ENCODE results near the gene PWWP2B. TPM values are rescaled to one million over a fixed set of nuclear protein-coding genes. Genes with fewer than 3 reads are reported as not detected.

The PWWP2B gene
- total RNA-seq, 1 experiment from 2014 or later = 51.6 TPM

DNA sequence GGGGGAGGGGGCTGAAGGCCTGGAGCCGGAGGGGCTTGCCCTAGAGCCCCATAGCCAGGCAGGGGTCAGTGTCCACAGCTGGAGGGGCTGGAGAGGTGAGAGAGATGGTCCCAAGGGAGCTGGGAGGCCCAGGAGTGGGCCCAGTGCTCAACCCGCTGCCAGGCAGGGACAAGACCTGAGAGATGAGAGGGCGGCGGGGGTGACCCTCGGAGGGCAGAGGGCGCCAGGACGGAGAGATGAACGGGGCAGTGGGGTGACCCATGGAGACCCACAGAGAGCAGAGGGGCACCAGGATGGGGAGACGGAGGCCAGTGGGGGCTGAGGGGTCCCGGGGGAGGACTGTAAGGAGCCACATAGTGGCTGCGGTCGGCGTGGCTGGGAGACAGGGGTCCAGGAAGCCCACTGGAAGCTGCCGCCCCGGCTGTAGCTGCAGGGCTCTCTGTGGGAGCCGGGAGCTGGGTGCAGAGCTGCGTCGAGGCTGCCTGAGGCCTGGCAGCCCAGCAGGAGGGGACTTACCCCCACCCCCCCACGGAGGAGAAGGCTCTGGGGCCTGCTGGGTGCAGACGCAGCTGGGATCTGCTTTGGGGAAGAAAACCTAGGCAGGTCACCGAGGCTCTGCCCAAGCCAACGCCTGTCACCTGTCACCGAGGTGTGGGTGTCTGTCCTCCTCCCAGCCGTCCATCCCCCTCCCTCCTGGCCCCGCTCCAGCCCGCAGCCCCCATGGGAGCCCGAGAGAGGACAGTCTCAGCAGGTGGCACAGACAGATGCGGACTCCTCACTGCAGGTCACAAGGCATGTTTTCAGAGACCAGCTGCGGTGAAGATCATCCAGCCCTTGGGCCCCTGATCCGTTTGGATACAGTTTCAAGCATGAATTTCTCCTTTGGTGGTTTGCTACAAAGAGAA, 25.1 kb downstream of the PWWP2B start:
- H3K4me1 ChIP-seq (ENCODE audit: control insufficient read depth, insufficient read depth, low read length) = peaks cover 56% of the 10 kb centered on the region
- intact Hi-C loops (cut with micrococcal nuclease; ENCODE audit: unreplicated experiment) = no loop called here
- no peaks in the 10 kb centered on the region for H3K36me3 ChIP-seq (ENCODE audit: control insufficient read depth, insufficient read depth, low read length)
- no TSS peak for BruUV-seq (replicated peaks)
- in situ Hi-C loops (cut with HindIII; ENCODE audit: low pct_unique_long_range_greater_than_20kb, low sequenced_read_pairs) = no loop called here
- POLR2A ChIA-PET = interaction anchor here (0.6 kb wide), 1 partner anchor 24 kb away, joined by 4 read pairs; no protein-coding TSS in a partner anchor
- H3K4me3 ChIP-seq (ENCODE audit: low read depth in 2 of 2, low read length in 2 of 2) = peak overlapping the region in 1 of 2 experiments; percentile 5; a peak in 1 of 4 replicates
- no peaks in the 10 kb centered on the region for H3K9me3 ChIP-seq (ENCODE audit: control insufficient read depth, insufficient read depth, low read depth, low read length)
- TF ChIP-seq TCF7L2 (IDR thresholded peaks at IDR 0.05; ENCODE audit: low read depth, low read length) (no peak), POLR2AphosphoS5 (IDR thresholded peaks at IDR 0.05; ENCODE audit: low read depth, low read length) (no peak), SIN3A (IDR thresholded peaks at IDR 0.05; ENCODE audit: borderline replicate concordance, insufficient read depth, low read depth, low read length) (no peak)
- TF ChIP-seq, protein P1, sequence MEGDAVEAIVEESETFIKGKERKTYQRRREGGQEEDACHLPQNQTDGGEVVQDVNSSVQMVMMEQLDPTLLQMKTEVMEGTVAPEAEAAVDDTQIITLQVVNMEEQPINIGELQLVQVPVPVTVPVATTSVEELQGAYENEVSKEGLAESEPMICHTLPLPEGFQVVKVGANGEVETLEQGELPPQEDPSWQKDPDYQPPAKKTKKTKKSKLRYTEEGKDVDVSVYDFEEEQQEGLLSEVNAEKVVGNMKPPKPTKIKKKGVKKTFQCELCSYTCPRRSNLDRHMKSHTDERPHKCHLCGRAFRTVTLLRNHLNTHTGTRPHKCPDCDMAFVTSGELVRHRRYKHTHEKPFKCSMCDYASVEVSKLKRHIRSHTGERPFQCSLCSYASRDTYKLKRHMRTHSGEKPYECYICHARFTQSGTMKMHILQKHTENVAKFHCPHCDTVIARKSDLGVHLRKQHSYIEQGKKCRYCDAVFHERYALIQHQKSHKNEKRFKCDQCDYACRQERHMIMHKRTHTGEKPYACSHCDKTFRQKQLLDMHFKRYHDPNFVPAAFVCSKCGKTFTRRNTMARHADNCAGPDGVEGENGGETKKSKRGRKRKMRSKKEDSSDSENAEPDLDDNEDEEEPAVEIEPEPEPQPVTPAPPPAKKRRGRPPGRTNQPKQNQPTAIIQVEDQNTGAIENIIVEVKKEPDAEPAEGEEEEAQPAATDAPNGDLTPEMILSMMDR (IDR thresholded peaks at IDR 0.05) = no peak
- TF ChIP-seq, protein P2, sequence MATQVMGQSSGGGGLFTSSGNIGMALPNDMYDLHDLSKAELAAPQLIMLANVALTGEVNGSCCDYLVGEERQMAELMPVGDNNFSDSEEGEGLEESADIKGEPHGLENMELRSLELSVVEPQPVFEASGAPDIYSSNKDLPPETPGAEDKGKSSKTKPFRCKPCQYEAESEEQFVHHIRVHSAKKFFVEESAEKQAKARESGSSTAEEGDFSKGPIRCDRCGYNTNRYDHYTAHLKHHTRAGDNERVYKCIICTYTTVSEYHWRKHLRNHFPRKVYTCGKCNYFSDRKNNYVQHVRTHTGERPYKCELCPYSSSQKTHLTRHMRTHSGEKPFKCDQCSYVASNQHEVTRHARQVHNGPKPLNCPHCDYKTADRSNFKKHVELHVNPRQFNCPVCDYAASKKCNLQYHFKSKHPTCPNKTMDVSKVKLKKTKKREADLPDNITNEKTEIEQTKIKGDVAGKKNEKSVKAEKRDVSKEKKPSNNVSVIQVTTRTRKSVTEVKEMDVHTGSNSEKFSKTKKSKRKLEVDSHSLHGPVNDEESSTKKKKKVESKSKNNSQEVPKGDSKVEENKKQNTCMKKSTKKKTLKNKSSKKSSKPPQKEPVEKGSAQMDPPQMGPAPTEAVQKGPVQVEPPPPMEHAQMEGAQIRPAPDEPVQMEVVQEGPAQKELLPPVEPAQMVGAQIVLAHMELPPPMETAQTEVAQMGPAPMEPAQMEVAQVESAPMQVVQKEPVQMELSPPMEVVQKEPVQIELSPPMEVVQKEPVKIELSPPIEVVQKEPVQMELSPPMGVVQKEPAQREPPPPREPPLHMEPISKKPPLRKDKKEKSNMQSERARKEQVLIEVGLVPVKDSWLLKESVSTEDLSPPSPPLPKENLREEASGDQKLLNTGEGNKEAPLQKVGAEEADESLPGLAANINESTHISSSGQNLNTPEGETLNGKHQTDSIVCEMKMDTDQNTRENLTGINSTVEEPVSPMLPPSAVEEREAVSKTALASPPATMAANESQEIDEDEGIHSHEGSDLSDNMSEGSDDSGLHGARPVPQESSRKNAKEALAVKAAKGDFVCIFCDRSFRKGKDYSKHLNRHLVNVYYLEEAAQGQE (IDR thresholded peaks at IDR 0.05; ENCODE audit: insufficient read depth in 1 of 2, low read depth in 2 of 2, low read length in 1 of 2) = no peak
- H3K27me3 ChIP-seq (ENCODE audit: control insufficient read depth, insufficient read depth, low read length) = no peaks in the 10 kb centered on the region
- DNase-seq (ENCODE audit: low read depth, low spot score) (no peak), ATAC-seq (no peak)
- peak overlapping the region; percentile 94 for H3K27ac ChIP-seq (ENCODE audit: low read length)
- CTCF ChIA-PET = interaction anchor here (0.5 to 0.7 kb wide), 4 partner anchors 21 to 463 kb away, joined by 3 to 9 read pairs (median 3); no protein-coding TSS in a partner anchor

DNA sequence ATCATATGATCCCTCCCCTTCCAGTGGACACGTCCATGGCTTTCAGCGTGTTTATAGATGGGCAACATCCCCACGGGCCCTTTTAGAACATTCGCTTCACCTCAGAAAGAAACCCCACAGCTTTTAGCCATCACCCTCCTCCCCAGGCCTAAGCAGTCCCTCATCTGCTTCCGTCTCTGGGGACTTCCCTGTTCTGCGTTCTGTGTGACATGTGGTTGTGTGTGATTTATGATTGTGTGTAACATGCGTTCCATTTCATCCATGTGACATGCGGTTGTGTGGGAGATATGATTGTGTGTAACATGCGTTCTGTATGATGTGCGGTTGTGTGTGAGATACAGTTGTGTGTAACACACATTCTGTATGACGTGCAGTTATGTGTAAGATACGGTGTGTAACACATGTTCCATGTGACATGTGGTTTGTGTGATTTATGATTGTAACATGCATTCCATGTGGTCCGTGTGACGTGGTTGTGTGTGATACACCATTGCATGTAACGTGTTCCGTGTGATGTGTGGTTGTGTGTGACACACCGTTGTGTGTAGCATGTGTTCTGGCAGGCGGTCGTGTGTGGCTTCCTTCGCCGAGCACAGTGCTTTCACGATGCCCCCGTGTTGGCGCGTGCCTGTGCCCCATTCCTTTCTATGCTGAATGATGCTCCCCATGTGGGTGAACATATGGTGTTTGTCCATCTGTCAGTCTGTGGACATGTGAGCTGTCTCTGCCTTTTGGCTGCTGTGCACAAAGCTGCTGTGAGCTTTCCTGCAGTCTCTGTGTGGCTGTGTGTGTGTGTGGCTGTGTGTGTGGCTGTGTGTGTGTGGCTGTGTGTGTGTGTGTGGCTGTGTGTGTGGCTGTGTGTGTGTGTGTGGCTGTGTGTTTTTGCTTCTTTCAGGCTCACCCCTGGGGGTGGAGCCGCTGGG, 26.2 kb downstream of the PWWP2B start:
- TF ChIP-seq POLR2AphosphoS5 (IDR thresholded peaks at IDR 0.05; ENCODE audit: low read depth, low read length) = no peak; the same call in 1 of the 2 replicates
- TF ChIP-seq SIN3A (IDR thresholded peaks at IDR 0.05; ENCODE audit: borderline replicate concordance, insufficient read depth, low read depth, low read length) = no peak
- no peak for TF ChIP-seq TCF7L2 (IDR thresholded peaks at IDR 0.05; ENCODE audit: low read depth, low read length)
- TF ChIP-seq, protein P2 (IDR thresholded peaks at IDR 0.05; ENCODE audit: insufficient read depth in 1 of 2, low read depth in 2 of 2, low read length in 1 of 2) = no peak
- TF ChIP-seq, protein P1 (IDR thresholded peaks at IDR 0.05) = no peak
- H3K27me3 ChIP-seq (ENCODE audit: control insufficient read depth, insufficient read depth, low read length) = no peaks in the 10 kb centered on the region
- H3K4me3 ChIP-seq (ENCODE audit: low read depth in 2 of 2, low read length in 2 of 2) = no peak overlapping the region
- in situ Hi-C loops (cut with HindIII; ENCODE audit: low pct_unique_long_range_greater_than_20kb, low sequenced_read_pairs) = no loop called here
- POLR2A ChIA-PET = no interaction called here
- BruUV-seq (replicated peaks) = no TSS peak
- H3K4me1 ChIP-seq (ENCODE audit: control insufficient read depth, insufficient read depth, low read length) = peaks cover 46% of the 10 kb centered on the region
- DNase-seq (ENCODE audit: low read depth, low spot score) (no peak), ATAC-seq (no peak)
- intact Hi-C loops (cut with micrococcal nuclease; ENCODE audit: unreplicated experiment) = no loop called here
- H3K27ac ChIP-seq (ENCODE audit: low read length) = peak overlapping the region; percentile 94
- no peaks in the 10 kb centered on the region for H3K36me3 ChIP-seq (ENCODE audit: control insufficient read depth, insufficient read depth, low read length)
- CTCF ChIA-PET = no interaction called here
- H3K9me3 ChIP-seq (ENCODE audit: control insufficient read depth, insufficient read depth, low read depth, low read length) = no peaks in the 10 kb centered on the region

Measured in Panc1 (cell line).